Measurements from ENCODE around the gene HMMR.

GRCh38 chr5:163534492-163535094 lies 74.2 kb downstream of the HMMR start:
- TF ChIP-seq CTCF (IDR thresholded peaks at IDR 0.05; ENCODE audit: low read depth, low read length) (no peak), EZH2phosphoT487 (IDR thresholded peaks at IDR 0.05; ENCODE audit: low read depth) (no peak)
